Spleen (tissue), 11 donors: ENCODE measurements around the gene KLF16. TPM values are rescaled to one million over a fixed set of nuclear protein-coding genes. Genes with fewer than 3 reads are reported as not detected.

Experiments
- DNase-seq: peaks from one replicate; pipeline ENCODE4 v3.0.0-alpha.2; 2020
- H3K27ac ChIP-seq, 8 donors: fragments of 200-600 bp; sonication (generic) in 7 of 8; 1 replicate in 4 of 8; 2 replicates in 4 of 8; pipeline versions ENCODE4 v1.5.0 to v1.8.0; 2016 to 2021; ENCODE audit warnings: inconsistent platforms in 4 of 8, mild to moderate bottlenecking in 4 of 8, moderate library complexity in 1 of 8
- H3K27me3 ChIP-seq, 7 donors: fragments of 200-600 bp; sonication (generic) in 6 of 7; replicated peaks in 1 of 7; 1 replicate in 4 of 7; 2 replicates in 3 of 7; pipeline versions ENCODE4 v1.5.0 to v1.8.0; 2016 to 2021; ENCODE audit warnings: inconsistent platforms in 3 of 7, mild to moderate bottlenecking in 1 of 7
- H3K36me3 ChIP-seq, 6 donors: fragments of 200-600 bp; sonication (generic) in 5 of 6; 1 replicate in 4 of 6; 2 replicates in 2 of 6; pipeline versions ENCODE4 v1.5.0 to v1.8.0; 2016 to 2021; ENCODE audit warnings: inconsistent platforms in 2 of 6
- H3K4me1 ChIP-seq, 6 donors: fragments of 200-600 bp; sonication (generic) in 5 of 6; 1 replicate in 3 of 6; 2 replicates in 3 of 6; pipeline versions ENCODE4 v1.5.0 to v1.8.0; 2016 to 2021; ENCODE audit warnings: inconsistent platforms in 3 of 6
- H3K4me3 ChIP-seq, 8 donors: fragments of 200-600 bp; sonication (generic) in 7 of 8; 1 replicate in 4 of 8; 2 replicates in 4 of 8; pipeline versions ENCODE4 v1.5.0 to v1.8.0; 2016 to 2021; ENCODE audit warnings: inconsistent platforms in 4 of 8, mild to moderate bottlenecking in 4 of 8, moderate library complexity in 2 of 8
- H3K9me3 ChIP-seq, 8 donors: fragments of 200-600 bp; sonication (generic) in 7 of 8; 1 replicate in 4 of 8; 2 replicates in 4 of 8; pipeline versions ENCODE4 v1.5.0 to v1.8.0; 2016 to 2021; ENCODE audit warnings: inconsistent platforms in 4 of 8
- CTCF ChIP-seq, 11 experiments: fragments of 200-600 bp in 7 of 11; fragments of 450-650 bp in 4 of 11; sonication (generic) in 4 of 11; IDR thresholded peaks in 8 of 11; conservative IDR thresholded peaks in 3 of 11; 1 replicate in 7 of 11; 2 replicates in 4 of 11; pipeline versions ENCODE4 v1.4.0 to v1.8.0; 2016 to 2021; ENCODE audit warnings: antibody characterized with exemption in 11 of 11, inconsistent platforms in 4 of 11, mild to moderate bottlenecking in 1 of 11
- POLR2A ChIP-seq, 3 donors: fragments of 450-650 bp; IDR thresholded peaks; one replicate each; pipeline ENCODE4 v1.5.1; 2017; ENCODE audit warnings: antibody characterized with exemption in 3 of 3, mild to moderate bottlenecking in 1 of 3
- POLR2AphosphoS5 ChIP-seq, 3 donors: sonication (generic); formaldehyde crosslinking; IDR thresholded peaks; one replicate each; pipeline ENCODE4 v1.5.1; 2017; ENCODE audit warnings: antibody characterized with exemption in 3 of 3
- WGBS, 5 donors: extraction: QIAGEN DNeasy Blood & Tissue Kit in 3 of 5; methylation state at CpG; one replicate each; pipeline versions ENCODE4 v1.1.5 to v1.1.7; 2013 to 2018; 5-methylcytosine and 5-hydroxymethylcytosine counted together
- intact Hi-C: fragments of 100-400 bp; cut with DNase I; formaldehyde crosslinking; loops from one replicate; pipeline ENCODE4 v1.15.0; 2023; ENCODE audit warnings: low total_unique reads
- polyA plus RNA-seq, 3 donors: library from polyadenylated mRNA; stranded (reverse); fragments of 200-250 nt; gene quantifications; one replicate each; pipeline ENCODE4 v1.2.1, GENCODE V29; 2013
- total RNA-seq, 7 donors: library from RNA; depleted of rRNA in 3 of 7; stranded (reverse); fragments of >200 nt in 3 of 7; fragmentation: NEBNext Ultra II Directional in 4 of 7; extraction: Animal tissue kit (Norgen Biotek cat#: 25700) in 4 of 7; gene quantifications; one replicate each; pipeline versions ENCODE4 v1.1.0 to v1.2.1, GENCODE V29; 2016 to 2021
- donor health status: healthy with polysubstance abuse.
- donor health status: DM: no; HTN: no; CAD: no; lungs with moderate emphysema.
- donor health status: DM: no; HTN: no; CAD: no.
- donor health status: Bipolar disorder and iron deficiency.
- donor health status: healthy.
- donor health status: DM: no; HTN: no; CAD: no.
- donor health status: DM: yes; HTN: yes; CAD: no.

The KLF16 gene
- total and polyA plus RNA-seq, 10 donors: 7.1 to 39.0 (median 18.4) TPM

GRCh38 chr19:1840541-1841115 lies 22.8 kb downstream of the KLF16 start:
- peak overlapping the region; percentile 20 to 67 (median 33) for H3K4me3 ChIP-seq
- DNase-seq: peak; percentile 86
- no peak for TF ChIP-seq CTCF (IDR thresholded peaks at IDR 0.05 in 8 of 11, conservative IDR thresholded peaks at IDR 0.05 in 3 of 11)
- peak in 1 of 3 donors; percentile 5 for TF ChIP-seq POLR2A (IDR thresholded peaks at IDR 0.05)
- peak; percentile 72 to 88 (median 83) for TF ChIP-seq POLR2AphosphoS5 (IDR thresholded peaks at IDR 0.05)
- peaks cover 60 to 100% (median 98%) of the 10 kb centered on the region in 6 donors for H3K4me1 ChIP-seq
- intact Hi-C loops: no loop called here
- peaks cover 0 to 72% (median 5%) of the 10 kb centered on the region in 6 donors for H3K36me3 ChIP-seq
- H3K27me3 ChIP-seq: no peaks in the 10 kb centered on the region
- peak overlapping the region; percentile 48 to 100 (median 82) for H3K27ac ChIP-seq
- WGBS, 5 donors: 53 to 78% (median 64%) methylated on average over 15 to 22 of the region's 22 CpGs
- no peaks in the 10 kb centered on the region for H3K9me3 ChIP-seq

- H3K4me3 ChIP-seq: peak overlapping the region in 3 of 8 donors; percentile 31 to 67 (median 42)
- intact Hi-C loops: no loop called here
- H3K36me3 ChIP-seq: peaks cover 0 to 68% (median 2%) of the 10 kb centered on the region in 6 donors
- TF ChIP-seq CTCF (IDR thresholded peaks at IDR 0.05 in 8 of 11, conservative IDR thresholded peaks at IDR 0.05 in 3 of 11): no peak
- peak in 2 of 3 donors; percentile 40 to 50 for TF ChIP-seq POLR2AphosphoS5 (IDR thresholded peaks at IDR 0.05)
- TF ChIP-seq POLR2A (IDR thresholded peaks at IDR 0.05): no peak
- no peaks in the 10 kb centered on the region for H3K27me3 ChIP-seq
- 50 to 72% (median 60%) methylated on average over 24 to 25 of the region's 25 CpGs for WGBS, 5 donors
- peak overlapping the region; percentile 25 to 100 (median 82) for H3K27ac ChIP-seq
- H3K4me1 ChIP-seq: peaks cover 60 to 100% (median 98%) of the 10 kb centered on the region in 6 donors
- no peak for DNase-seq
- no peaks in the 10 kb centered on the region for H3K9me3 ChIP-seq
Measured at GRCh38 chr19:1839658-1840540, 23.5 kb downstream of the KLF16 start.

- DNase-seq: no peak
- H3K4me1 ChIP-seq: peaks cover 52 to 100% (median 96%) of the 10 kb centered on the region in 6 donors
- H3K27ac ChIP-seq: peak overlapping the region in 7 of 8 donors; percentile 20 to 100 (median 78)
Measured at GRCh38 chr19:1837625-1838105, 25.7 kb downstream of the KLF16 start.

More at GRCh38 chr19:1837625-1838105, 25.7 kb downstream of the KLF16 start:
- TF ChIP-seq CTCF (IDR thresholded peaks at IDR 0.05 in 8 of 11, conservative IDR thresholded peaks at IDR 0.05 in 3 of 11) (peak; percentile 72 to 96 (median 92)), POLR2AphosphoS5 (IDR thresholded peaks at IDR 0.05) (peak in 2 of 3 donors; percentile 65 to 74), POLR2A (IDR thresholded peaks at IDR 0.05) (no peak)
- Histone ChIP-seq H3K36me3 (peaks cover 0 to 67% (median 0%) of the 10 kb centered on the region in 6 donors), H3K9me3 (no peaks in the 10 kb centered on the region), H3K4me3 (peak overlapping the region in 2 of 8 donors; percentile 6 to 35), H3K27me3 (no peaks in the 10 kb centered on the region)
- WGBS, 5 donors: 39 to 54% (median 44%) methylated on average over 16 to 23 of the region's 23 CpGs
- intact Hi-C loops: no loop called here
